Loucy (cell line): Measurements from ENCODE around the gene ASCL2.

Experiments
- CTCF ChIP-seq: fragments of 200-600 bp; sonication (generic); conservative IDR thresholded peaks from 2 replicates; pipeline ENCODE4 v1.5.1; 2014; ENCODE audit warnings: mild to moderate bottlenecking, antibody characterized with exemption, low read length
- EZH2phosphoT487 ChIP-seq: fragments of 200-600 bp; IDR thresholded peaks from 2 replicates; pipeline ENCODE4 v1.6.1; 2018; ENCODE audit warnings: antibody characterized with exemption, mild to moderate bottlenecking, moderate library complexity, borderline replicate concordance

GRCh38 chr11:2289859-2290258 is 19.5 kb upstream of the ASCL2 start:
- TF ChIP-seq CTCF: no peak
- TF ChIP-seq EZH2phosphoT487: no peak
